K562 (cell line): ENCODE results near the gene SLC35B4. TPM values are rescaled to one million over a fixed set of nuclear protein-coding genes. Genes with fewer than 3 reads are reported as not detected.

Experiments
- ATF7 ChIP-seq: fragments of 450-650 bp; IDR thresholded peaks from 2 replicates; pipeline ENCODE4 v1.7.1; 2014; ENCODE audit warnings: mild to moderate bottlenecking, moderate library complexity
- BCL6 ChIP-seq: fragments of 250-450 bp; sonication (Bioruptor Pico); IDR thresholded peaks from 2 replicates; pipeline ENCODE4 v1.4.0; 2020
- BDP1 ChIP-seq: IDR thresholded peaks from 3 replicates; pipeline ENCODE4 v1.6.1; 2011; ENCODE audit not compliant: insufficient read length, insufficient read depth
- BRD4 ChIP-seq: fragments of 200-600 bp; sonication (generic); IDR thresholded peaks from 2 replicates; pipeline ENCODE4 v1.6.1; 2017; ENCODE audit warnings: inconsistent platforms
- CBX5 ChIP-seq: IDR thresholded peaks from 2 replicates; pipeline ENCODE4 v1.6.1; 2014; ENCODE audit warnings: low read depth, borderline replicate concordance
- SRSF3 ChIP-seq: fragments of 200-400 bp; formaldehyde crosslinking; IDR thresholded peaks from 2 replicates; pipeline ENCODE4 v1.6.1; 2016; ENCODE audit warnings: mild to moderate bottlenecking, low read length, moderate library complexity; ENCODE audit not compliant: insufficient read depth
- TCF7L2 ChIP-seq: fragments of 150-350 bp; IDR thresholded peaks from 2 replicates; pipeline ENCODE4 v1.6.1; 2016; ENCODE audit warnings: low read depth, mild to moderate bottlenecking, low read length, moderate library complexity
- TEAD1 ChIP-seq, 2 experiments: fragments of 450-650 bp in 1 of 2; sonication (generic) in 1 of 2; formaldehyde crosslinking; IDR thresholded peaks; 2 replicates each; pipeline versions ENCODE4 v1.4.0 to v1.8.0; 2020 to 2022; ENCODE audit warnings: mild to moderate bottlenecking in 2 of 2, missing genetic modification reagents in 1 of 2
- TFAM ChIP-seq: fragments of 250-450 bp; sonication (Bioruptor Pico); conservative IDR thresholded peaks from 2 replicates; pipeline ENCODE4 v1.5.0; 2021; ENCODE audit warnings: mild to moderate bottlenecking, moderate library complexity
- ZKSCAN1 ChIP-seq: fragments of 150-350 bp; IDR thresholded peaks from 2 replicates; pipeline ENCODE4 v1.6.1; 2016; ENCODE audit warnings: low read depth, low read length
- ZNF140 ChIP-seq: fragments of 250-450 bp; sonication (Bioruptor Pico); IDR thresholded peaks from 2 replicates; pipeline ENCODE4 v1.8.0; 2021; ENCODE audit warnings: moderate library complexity, mild to moderate bottlenecking, inconsistent platforms
- ZNF165 ChIP-seq: fragments of 250-450 bp; sonication (Bioruptor Pico); IDR thresholded peaks from 2 replicates; pipeline ENCODE4 v1.4.0; 2020; ENCODE audit warnings: borderline replicate concordance
- ZNF77 ChIP-seq: fragments of 250-450 bp; sonication (Bioruptor Pico); IDR thresholded peaks from 2 replicates; pipeline ENCODE4 v1.5.0; 2020
- polyA plus RNA-seq, 8 experiments: library from polyadenylated mRNA; depleted of rRNA in 4 of 8; stranded (reverse) in 5 of 8; unstranded in 3 of 8; fragments of >200 nt; fragmentation: Nextera tagmentation in 2 of 8; fragmentation: Illumina TruSeq in 1 of 8; extraction: Ambion mirVana in 2 of 8; extraction: Trizol in 1 of 8; gene quantifications; 2 replicates each; pipeline versions ENCODE4 v1.2.1 to v1.2.3, GENCODE V29; 2011 to 2014; ENCODE audit warnings: inconsistent platforms in 1 of 8, missing spikeins in 1 of 8
- total RNA-seq, 7 experiments: library from RNA; depleted of rRNA in 6 of 7; stranded (reverse); fragments of >200 nt in 6 of 7; fragmentation: Illumina TruSeq in 2 of 7; extraction: Trizol in 2 of 7; gene quantifications; 2 replicates each; pipeline versions ENCODE4 v1.2.1 to v1.2.3, GENCODE V29; 2011 to 2021; ENCODE audit warnings: low replicate concordance in 1 of 7
- TF ChIP-seq, protein P1 (sequence below): fragments of 450-650 bp; IDR thresholded peaks from one replicate; pipeline ENCODE4 v1.6.1; 2018; ENCODE audit warnings: mild to moderate bottlenecking, moderate library complexity; ENCODE audit not compliant: partially characterized antibody
- TF ChIP-seq, protein P2 (sequence below): IDR thresholded peaks from 2 replicates; pipeline ENCODE4 v1.6.1; 2011; ENCODE audit warnings: borderline replicate concordance, low read depth, mild to moderate bottlenecking, moderate library complexity, low read length; ENCODE audit not compliant: insufficient read depth, poor library complexity, severe bottlenecking
- TF ChIP-seq, protein P3 (sequence below): IDR thresholded peaks from 2 replicates; pipeline ENCODE4 v1.6.1; 2016; ENCODE audit warnings: missing genetic modification characterization, missing compliant biosample characterization
- TF ChIP-seq, protein P4 (sequence below): sonication (generic); formaldehyde crosslinking; IDR thresholded peaks from 2 replicates; pipeline ENCODE4 v1.8.1; 2023; ENCODE audit warnings: mild to moderate bottlenecking, missing genetic modification reagents
- TF ChIP-seq, protein P5 (sequence below): fragments of 450-650 bp; IDR thresholded peaks from 2 replicates; pipeline ENCODE4 v1.6.1; 2017; ENCODE audit warnings: antibody characterized with exemption

SLC35B4 gene
- total and polyA plus RNA-seq, 9 of the 15 experiments (the other 6 are each of a cell fraction or from before 2014, with no cell fraction given): 6.1 to 34.9 (median 17.6) TPM

DNA sequence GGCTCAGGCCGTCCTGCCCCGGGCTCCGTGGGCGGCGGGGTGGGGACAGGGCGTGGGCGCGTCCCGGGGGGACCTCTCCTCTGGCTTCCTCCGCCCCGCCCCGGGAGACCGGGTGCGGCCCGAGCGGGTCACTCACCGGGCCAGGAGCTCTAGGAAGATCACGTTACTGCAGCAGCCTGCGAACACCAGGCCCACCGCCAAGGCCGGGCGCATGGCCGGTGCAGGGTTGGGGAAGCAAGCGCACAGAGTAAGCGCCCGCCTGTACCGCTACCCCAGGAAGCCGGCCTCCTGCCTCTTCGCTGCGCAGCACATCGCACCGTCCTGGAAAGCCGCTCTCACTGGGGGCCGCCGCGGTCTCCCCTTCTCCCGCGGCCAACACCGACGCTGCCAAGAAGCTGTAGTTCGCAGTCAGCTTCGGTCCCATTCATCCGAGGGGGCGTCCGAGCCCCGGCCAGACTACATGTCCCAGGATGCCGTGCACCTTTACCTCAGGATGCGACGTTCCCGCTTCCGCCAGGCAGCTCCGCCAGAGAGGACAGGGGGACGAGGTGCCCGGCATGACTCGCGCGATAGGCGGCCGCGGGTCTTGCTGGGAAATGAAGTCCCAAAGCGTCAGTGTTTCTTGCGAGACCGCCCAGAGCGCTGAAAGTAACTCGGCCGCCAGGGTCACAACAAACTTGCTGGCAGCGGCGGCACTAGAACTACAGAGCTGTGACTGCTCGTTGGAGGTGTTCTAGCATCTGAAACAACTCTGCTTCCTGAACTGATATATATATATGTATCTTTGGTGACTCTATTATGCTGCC is at the start of gene SLC35B4 (continued):
- TF ChIP-seq, protein P1, sequence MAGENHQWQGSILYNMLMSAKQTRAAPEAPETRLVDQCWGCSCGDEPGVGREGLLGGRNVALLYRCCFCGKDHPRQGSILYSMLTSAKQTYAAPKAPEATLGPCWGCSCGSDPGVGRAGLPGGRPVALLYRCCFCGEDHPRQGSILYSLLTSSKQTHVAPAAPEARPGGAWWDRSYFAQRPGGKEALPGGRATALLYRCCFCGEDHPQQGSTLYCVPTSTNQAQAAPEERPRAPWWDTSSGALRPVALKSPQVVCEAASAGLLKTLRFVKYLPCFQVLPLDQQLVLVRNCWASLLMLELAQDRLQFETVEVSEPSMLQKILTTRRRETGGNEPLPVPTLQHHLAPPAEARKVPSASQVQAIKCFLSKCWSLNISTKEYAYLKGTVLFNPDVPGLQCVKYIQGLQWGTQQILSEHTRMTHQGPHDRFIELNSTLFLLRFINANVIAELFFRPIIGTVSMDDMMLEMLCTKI: no peak
- 0 out of 2 replicates have a peak, but pooled peaks have one; percentile 62 for TF ChIP-seq CBX5
- TF ChIP-seq, protein P2, sequence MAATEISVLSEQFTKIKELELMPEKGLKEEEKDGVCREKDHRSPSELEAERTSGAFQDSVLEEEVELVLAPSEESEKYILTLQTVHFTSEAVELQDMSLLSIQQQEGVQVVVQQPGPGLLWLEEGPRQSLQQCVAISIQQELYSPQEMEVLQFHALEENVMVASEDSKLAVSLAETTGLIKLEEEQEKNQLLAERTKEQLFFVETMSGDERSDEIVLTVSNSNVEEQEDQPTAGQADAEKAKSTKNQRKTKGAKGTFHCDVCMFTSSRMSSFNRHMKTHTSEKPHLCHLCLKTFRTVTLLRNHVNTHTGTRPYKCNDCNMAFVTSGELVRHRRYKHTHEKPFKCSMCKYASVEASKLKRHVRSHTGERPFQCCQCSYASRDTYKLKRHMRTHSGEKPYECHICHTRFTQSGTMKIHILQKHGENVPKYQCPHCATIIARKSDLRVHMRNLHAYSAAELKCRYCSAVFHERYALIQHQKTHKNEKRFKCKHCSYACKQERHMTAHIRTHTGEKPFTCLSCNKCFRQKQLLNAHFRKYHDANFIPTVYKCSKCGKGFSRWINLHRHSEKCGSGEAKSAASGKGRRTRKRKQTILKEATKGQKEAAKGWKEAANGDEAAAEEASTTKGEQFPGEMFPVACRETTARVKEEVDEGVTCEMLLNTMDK: no peak
- TF ChIP-seq ATF7: peak; percentile 92
- TF ChIP-seq, protein P3, sequence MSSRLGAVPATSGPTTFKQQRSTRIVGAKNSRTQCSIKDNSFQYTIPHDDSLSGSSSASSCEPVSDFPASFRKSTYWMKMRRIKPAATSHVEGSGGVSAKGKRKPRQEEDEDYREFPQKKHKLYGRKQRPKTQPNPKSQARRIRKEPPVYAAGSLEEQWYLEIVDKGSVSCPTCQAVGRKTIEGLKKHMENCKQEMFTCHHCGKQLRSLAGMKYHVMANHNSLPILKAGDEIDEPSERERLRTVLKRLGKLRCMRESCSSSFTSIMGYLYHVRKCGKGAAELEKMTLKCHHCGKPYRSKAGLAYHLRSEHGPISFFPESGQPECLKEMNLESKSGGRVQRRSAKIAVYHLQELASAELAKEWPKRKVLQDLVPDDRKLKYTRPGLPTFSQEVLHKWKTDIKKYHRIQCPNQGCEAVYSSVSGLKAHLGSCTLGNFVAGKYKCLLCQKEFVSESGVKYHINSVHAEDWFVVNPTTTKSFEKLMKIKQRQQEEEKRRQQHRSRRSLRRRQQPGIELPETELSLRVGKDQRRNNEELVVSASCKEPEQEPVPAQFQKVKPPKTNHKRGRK (tag): no peak
- TF ChIP-seq SRSF3: no peak
- TF ChIP-seq TFAM (CRISPR knock-in tag): no peak
- TF ChIP-seq BCL6: no peak
- TF ChIP-seq TEAD1 (CRISPR knock-in tag; IDR thresholded peaks at IDR 0.05): peak; percentile 63 to 66; a peak in 3 of 4 replicates
- no peak for TF ChIP-seq ZNF77 (CRISPR knock-in tag)
- no peak for TF ChIP-seq BDP1
- no peak for TF ChIP-seq ZNF140 (CRISPR knock-in tag)
- no peak for TF ChIP-seq ZNF165 (CRISPR knock-in tag)
- TF ChIP-seq, protein P4, sequence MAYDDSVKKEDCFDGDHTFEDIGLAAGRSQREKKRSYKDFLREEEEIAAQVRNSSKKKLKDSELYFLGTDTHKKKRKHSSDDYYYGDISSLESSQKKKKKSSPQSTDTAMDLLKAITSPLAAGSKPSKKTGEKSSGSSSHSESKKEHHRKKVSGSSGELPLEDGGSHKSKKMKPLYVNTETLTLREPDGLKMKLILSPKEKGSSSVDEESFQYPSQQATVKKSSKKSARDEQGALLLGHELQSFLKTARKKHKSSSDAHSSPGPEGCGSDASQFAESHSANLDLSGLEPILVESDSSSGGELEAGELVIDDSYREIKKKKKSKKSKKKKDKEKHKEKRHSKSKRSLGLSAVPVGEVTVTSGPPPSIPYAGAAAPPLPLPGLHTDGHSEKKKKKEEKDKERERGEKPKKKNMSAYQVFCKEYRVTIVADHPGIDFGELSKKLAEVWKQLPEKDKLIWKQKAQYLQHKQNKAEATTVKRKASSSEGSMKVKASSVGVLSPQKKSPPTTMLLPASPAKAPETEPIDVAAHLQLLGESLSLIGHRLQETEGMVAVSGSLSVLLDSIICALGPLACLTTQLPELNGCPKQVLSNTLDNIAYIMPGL (CRISPR knock-in tag): peak; percentile 83
- TF ChIP-seq TCF7L2: no peak; the same call in 1 of the 2 replicates
- TF ChIP-seq, protein P5, sequence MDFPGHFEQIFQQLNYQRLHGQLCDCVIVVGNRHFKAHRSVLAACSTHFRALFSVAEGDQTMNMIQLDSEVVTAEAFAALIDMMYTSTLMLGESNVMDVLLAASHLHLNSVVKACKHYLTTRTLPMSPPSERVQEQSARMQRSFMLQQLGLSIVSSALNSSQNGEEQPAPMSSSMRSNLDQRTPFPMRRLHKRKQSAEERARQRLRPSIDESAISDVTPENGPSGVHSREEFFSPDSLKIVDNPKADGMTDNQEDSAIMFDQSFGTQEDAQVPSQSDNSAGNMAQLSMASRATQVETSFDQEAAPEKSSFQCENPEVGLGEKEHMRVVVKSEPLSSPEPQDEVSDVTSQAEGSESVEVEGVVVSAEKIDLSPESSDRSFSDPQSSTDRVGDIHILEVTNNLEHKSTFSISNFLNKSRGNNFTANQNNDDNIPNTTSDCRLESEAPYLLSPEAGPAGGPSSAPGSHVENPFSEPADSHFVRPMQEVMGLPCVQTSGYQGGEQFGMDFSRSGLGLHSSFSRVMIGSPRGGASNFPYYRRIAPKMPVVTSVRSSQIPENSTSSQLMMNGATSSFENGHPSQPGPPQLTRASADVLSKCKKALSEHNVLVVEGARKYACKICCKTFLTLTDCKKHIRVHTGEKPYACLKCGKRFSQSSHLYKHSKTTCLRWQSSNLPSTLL: no peak
- 0 out of 2 replicates have a peak, but pooled peaks have one; percentile 17 for TF ChIP-seq ZKSCAN1
- no peak for TF ChIP-seq BRD4
